Caco-2 (cell line): ENCODE results near the gene PROM2. TPM values are rescaled to one million over a fixed set of nuclear protein-coding genes. Genes with fewer than 3 reads are reported as not detected.

ENCODE experiments used
- BruUV-seq: library from RNA; stranded (reverse); fragments of 400-500 nt; replicated peaks from 2 replicates; lab custom pipeline; 2021; lab: Mats Ljungman, UMichigan
- CTCF ChIA-PET: fragments of 300-600 bp; sonication (Branson Sonifier 250); formaldehyde crosslinking; loops from one replicate; lab custom pipeline; 2022; ENCODE audit warnings: antibody characterized with exemption; lab: Charles Lee
- POLR2A ChIA-PET: fragments of 300-600 bp; sonication (Branson Sonifier 250); formaldehyde crosslinking; loops from one replicate; lab custom pipeline; 2022; ENCODE audit warnings: antibody characterized with exemption; lab: Charles Lee
- DNase-seq, 2 experiments: peaks; one replicate each; pipeline versions ENCODE4 v3.0.0 to v3.0.0-alpha.2; 2020 to 2022
- H3K27me3 ChIP-seq: replicated peaks from 2 replicates; pipeline ENCODE4 v1.6.0; 2011; ENCODE audit warnings: low read length; ENCODE audit not compliant: control insufficient read depth, insufficient read depth
- H3K36me3 ChIP-seq: 2 replicates; pipeline ENCODE4 v1.5.1; 2011; ENCODE audit warnings: low read length; ENCODE audit not compliant: control insufficient read depth, insufficient read depth
- H3K4me1 ChIP-seq: fragments of 250-450 bp; sonication (Bioruptor Pico); 2 replicates; pipeline ENCODE4 v1.5.1; 2020; ENCODE audit warnings: mild to moderate bottlenecking
- H3K4me3 ChIP-seq: 2 replicates; pipeline ENCODE4 v1.5.1; 2011; ENCODE audit warnings: low read depth, mild to moderate bottlenecking, control low read depth, low read length
- H3K9me3 ChIP-seq: fragments of 250-450 bp; sonication (Bioruptor Pico); 2 replicates; pipeline ENCODE4 v1.5.1; 2020; ENCODE audit warnings: mild to moderate bottlenecking, moderate library complexity
- H3K27ac Mint-ChIP-seq: one replicate; pipeline ENCODE4 v1.8.0; 2022; ENCODE audit warnings: mixed read lengths; ENCODE audit not compliant: unreplicated experiment
- H3K27me3 Mint-ChIP-seq: one replicate; pipeline ENCODE4 v1.8.0; 2022; ENCODE audit warnings: mixed read lengths; ENCODE audit not compliant: insufficient read depth, unreplicated experiment
- H3K36me3 Mint-ChIP-seq: one replicate; pipeline ENCODE4 v1.8.0; 2022; ENCODE audit warnings: mild to moderate bottlenecking, mixed read lengths; ENCODE audit not compliant: insufficient read depth, unreplicated experiment
- H3K4me1 Mint-ChIP-seq: one replicate; pipeline ENCODE4 v1.8.0; 2022; ENCODE audit warnings: low read depth, mixed read lengths; ENCODE audit not compliant: unreplicated experiment
- H3K4me3 Mint-ChIP-seq: one replicate; pipeline ENCODE4 v1.8.0; 2022; ENCODE audit warnings: mild to moderate bottlenecking, moderate library complexity, mixed read lengths; ENCODE audit not compliant: unreplicated experiment
- H3K9me3 Mint-ChIP-seq: one replicate; pipeline ENCODE4 v1.8.0; 2022; ENCODE audit warnings: mixed read lengths; ENCODE audit not compliant: unreplicated experiment
- CTCF ChIP-seq, 2 experiments: fragments of 200-600 bp in 1 of 2; IDR thresholded peaks; 1 replicate in 1 of 2; 2 replicates in 1 of 2; pipeline versions ENCODE4 v1.5.1 to v1.8.0; 2011 to 2022; ENCODE audit warnings: antibody characterized with exemption in 1 of 2, control low read depth in 1 of 2, inconsistent platforms in 1 of 2, low read depth in 1 of 2, low read length in 1 of 2, mild to moderate bottlenecking in 1 of 2, moderate library complexity in 1 of 2; ENCODE audit not compliant: insufficient read depth in 1 of 2, severe bottlenecking in 1 of 2, unreplicated experiment in 1 of 2
- intact Hi-C: fragments of 100-400 bp; cut with micrococcal nuclease; formaldehyde crosslinking; loops from one replicate; pipeline ENCODE4 v1.10.0; 2022; ENCODE audit not compliant: unreplicated experiment
- total RNA-seq: library from RNA; stranded (reverse); gene quantifications from 2 replicates; pipeline ENCODE4 v1.2.3, GENCODE V29; 2022

The PROM2 gene
- total RNA-seq, 1 experiment from 2014 or later: 0.82 TPM

- Histone ChIP-seq H3K9me3 (no peaks in the 10 kb centered on the region), H3K27me3 (no peaks in the 10 kb centered on the region), H3K36me3 (no peaks in the 10 kb centered on the region), H3K4me1 (no peaks in the 10 kb centered on the region), H3K4me3 (no peak overlapping the region)
- peaks cover 15% of the 10 kb centered on the region for H3K9me3 Mint-ChIP-seq
- POLR2A ChIA-PET: no interaction called here
- TF ChIP-seq CTCF (IDR thresholded peaks at IDR 0.05; ENCODE audit: insufficient read depth in 1 of 2, low read depth in 1 of 2, low read length in 1 of 2, severe bottlenecking in 1 of 2, unreplicated experiment in 1 of 2): no peak
- CTCF ChIA-PET: no interaction called here
- no peaks in the 10 kb centered on the region for H3K27me3 Mint-ChIP-seq
- BruUV-seq: no TSS peak
- no peak overlapping the region for H3K4me3 Mint-ChIP-seq
- no peak for DNase-seq
- H3K36me3 Mint-ChIP-seq: no peaks in the 10 kb centered on the region
- intact Hi-C loops: no loop called here
- H3K4me1 Mint-ChIP-seq: no peaks in the 10 kb centered on the region
- H3K27ac Mint-ChIP-seq: no peak overlapping the region
These were observed 51.6 kb downstream of the PROM2 start for GRCh38 chr2:95325590-95326432.

- H3K27ac Mint-ChIP-seq: no peak overlapping the region
- no peaks in the 10 kb centered on the region for H3K4me1 ChIP-seq
- no peak for DNase-seq
- no peak overlapping the region for H3K4me3 Mint-ChIP-seq
- intact Hi-C loops: no loop called here
- no peaks in the 10 kb centered on the region for H3K27me3 Mint-ChIP-seq
- no peaks in the 10 kb centered on the region for H3K9me3 ChIP-seq
- H3K4me1 Mint-ChIP-seq: no peaks in the 10 kb centered on the region
- H3K36me3 ChIP-seq: no peaks in the 10 kb centered on the region
- CTCF ChIA-PET: no interaction called here
- no peak overlapping the region for H3K4me3 ChIP-seq
- no TSS peak for BruUV-seq
- H3K36me3 Mint-ChIP-seq: no peaks in the 10 kb centered on the region
- POLR2A ChIA-PET: no interaction called here
- H3K27me3 ChIP-seq: no peaks in the 10 kb centered on the region
- no peak for TF ChIP-seq CTCF (IDR thresholded peaks at IDR 0.05; ENCODE audit: insufficient read depth in 1 of 2, low read depth in 1 of 2, low read length in 1 of 2, severe bottlenecking in 1 of 2, unreplicated experiment in 1 of 2)
- H3K9me3 Mint-ChIP-seq: peaks cover 15% of the 10 kb centered on the region
These were observed 52.3 kb downstream of the PROM2 start for GRCh38 chr2:95326433-95327140.

- no peak for DNase-seq
- no peaks in the 10 kb centered on the region for H3K4me1 Mint-ChIP-seq
- no TSS peak for BruUV-seq
- Histone ChIP-seq H3K4me3 (no peak overlapping the region), H3K9me3 (no peaks in the 10 kb centered on the region), H3K36me3 (no peaks in the 10 kb centered on the region), H3K27me3 (no peaks in the 10 kb centered on the region), H3K4me1 (no peaks in the 10 kb centered on the region)
- H3K4me3 Mint-ChIP-seq: no peak overlapping the region
- H3K36me3 Mint-ChIP-seq: no peaks in the 10 kb centered on the region
- TF ChIP-seq CTCF (IDR thresholded peaks at IDR 0.05; ENCODE audit: insufficient read depth in 1 of 2, low read depth in 1 of 2, low read length in 1 of 2, severe bottlenecking in 1 of 2, unreplicated experiment in 1 of 2): no peak
- ChIA-PET CTCF (no interaction called here), POLR2A (no interaction called here)
- intact Hi-C loops: no loop called here
- H3K27me3 Mint-ChIP-seq: no peaks in the 10 kb centered on the region
- no peak overlapping the region for H3K27ac Mint-ChIP-seq
- peaks cover 15% of the 10 kb centered on the region for H3K9me3 Mint-ChIP-seq
These were observed 53.6 kb downstream of the PROM2 start for GRCh38 chr2:95327861-95328260.
